ACHN (cell line): ENCODE results near the gene CRYGN.

ENCODE experiments used
- DNase-seq: peaks from one replicate; pipeline ENCODE4 v3.0.0-alpha.2; 2015
- in situ Hi-C: cut with HindIII; loops from 2 replicates; pipeline ENCODE4 v1.10.0; 2017; ENCODE audit warnings: low sequenced_read_pairs, low pct_ligation_motif_present, low pct_unique_long_range_greater_than_20kb

CRYGN gene

GRCh38 chr7:151461096-151461941, 21.4 kb upstream of the CRYGN start:
- no peak for DNase-seq
- in situ Hi-C loops, result no loop called here

DNA sequence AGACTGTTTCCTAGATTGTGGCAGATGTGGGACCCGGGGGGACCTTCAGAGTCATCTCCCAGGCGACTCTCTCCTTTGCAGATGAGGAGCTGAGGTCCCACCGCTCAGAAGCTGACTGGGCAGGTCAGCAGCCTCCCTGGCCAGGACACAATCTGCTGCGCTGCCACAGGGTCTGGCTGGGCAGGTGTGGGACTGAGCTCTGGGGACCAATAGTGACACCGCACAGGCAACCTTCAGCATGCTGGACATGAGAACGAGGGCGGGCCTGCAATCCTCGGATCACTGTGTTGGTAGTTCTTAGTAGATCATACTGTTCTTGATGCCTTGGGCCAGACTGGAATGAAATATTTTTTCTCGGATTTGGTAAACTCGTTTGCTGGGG, 20.5 kb upstream of the CRYGN start:
- in situ Hi-C loops, result no loop called here
- DNase-seq, result no peak

DNA sequence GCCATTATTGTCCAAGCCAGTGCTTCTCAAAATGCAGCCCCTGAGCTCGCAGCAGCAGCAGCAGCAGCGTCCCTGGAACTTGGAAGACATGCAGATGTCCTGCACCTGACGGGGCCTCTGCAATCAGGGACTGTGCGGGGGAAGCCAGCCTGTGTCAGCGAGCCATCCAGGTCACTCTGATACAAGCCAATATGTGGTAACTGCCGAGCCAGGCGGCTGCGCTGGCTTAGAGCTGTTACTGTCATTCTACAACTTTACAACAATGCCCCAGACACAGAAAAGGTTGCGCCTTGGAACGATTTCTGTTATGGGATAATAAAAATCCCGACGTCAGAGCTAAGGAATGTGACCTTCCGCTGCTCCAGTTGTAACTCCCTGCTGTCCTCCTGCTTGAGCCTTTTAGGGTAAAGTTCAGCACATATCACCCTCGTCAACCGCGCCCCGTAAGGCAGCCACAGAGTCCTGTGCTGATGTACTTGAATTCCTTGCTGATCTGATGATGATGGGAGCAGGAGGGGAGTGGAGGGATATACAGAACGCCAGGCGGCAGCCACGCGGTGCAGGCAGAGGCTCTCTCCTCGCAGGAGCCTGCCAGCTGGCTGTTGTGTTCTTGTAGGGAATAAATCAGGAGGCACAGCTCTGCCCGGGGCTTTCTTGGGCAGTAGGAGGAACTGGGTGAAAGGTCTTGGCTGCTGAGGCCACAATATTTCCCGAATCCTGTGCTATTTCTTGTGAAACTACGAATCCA, 20.0 kb upstream of the CRYGN start:
- DNase-seq, result peak; percentile 95
- in situ Hi-C loops, result no loop called here

GRCh38 chr7:151457534-151457933, 17.6 kb upstream of the CRYGN start:
- no peak for DNase-seq
- in situ Hi-C loops, result no loop called here

GRCh38 chr7:151456782-151457181, 16.8 kb upstream of the CRYGN start:
- in situ Hi-C loops, result no loop called here
- no peak for DNase-seq

DNA sequence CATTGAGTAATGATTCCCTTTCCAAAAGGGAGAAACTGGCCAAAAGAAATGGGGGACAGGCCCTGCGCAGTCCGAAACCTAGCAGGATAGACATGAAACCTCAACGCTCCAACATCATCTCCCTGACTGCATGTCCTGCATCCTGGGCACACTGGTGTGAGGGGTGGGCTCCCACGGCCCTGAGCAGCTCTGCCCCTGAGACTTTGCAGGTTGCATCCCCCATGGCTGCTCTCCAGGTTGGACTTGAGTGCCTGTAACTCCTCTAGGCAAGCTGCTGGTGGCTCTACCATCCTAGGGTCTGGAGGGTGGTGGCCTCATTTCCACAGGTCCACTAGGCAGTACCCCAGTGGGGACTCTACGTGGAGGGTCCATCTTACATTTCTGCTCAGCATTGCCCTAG, 16.3 kb upstream of the CRYGN start:
- in situ Hi-C loops, result no loop called here
- DNase-seq, result no peak

GRCh38 chr7:151455690-151456089, 15.7 kb upstream of the CRYGN start:
- in situ Hi-C loops, result no loop called here
- no peak for DNase-seq

DNA sequence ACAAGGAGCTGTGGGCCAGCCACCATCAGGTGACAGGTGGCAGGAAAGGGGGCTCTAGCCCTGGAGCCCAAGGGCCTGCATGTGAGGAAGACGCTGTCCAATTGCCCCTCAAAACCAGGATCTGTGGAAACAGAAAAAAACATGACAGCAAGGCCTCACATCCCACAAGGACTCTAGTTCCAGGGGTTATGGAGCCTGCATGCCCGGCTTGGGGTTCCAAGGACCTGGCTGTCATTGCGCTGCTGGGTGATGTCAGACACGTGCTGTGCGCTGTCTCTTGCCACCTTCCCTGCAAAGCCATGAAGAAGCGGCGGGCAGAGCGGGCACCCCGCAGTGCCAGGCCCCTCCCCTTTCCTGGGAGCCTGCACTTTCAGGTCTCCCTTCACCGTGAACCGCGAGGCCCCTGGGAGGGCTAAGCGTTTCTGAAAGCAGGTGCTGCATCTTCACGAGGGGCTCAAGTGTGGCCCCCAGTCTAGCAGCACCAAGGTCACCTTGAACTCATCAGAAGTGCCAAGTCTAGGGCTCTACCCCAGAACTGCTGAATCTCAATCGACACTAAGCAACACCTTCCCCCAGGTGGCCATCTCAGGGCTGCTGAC, 15.1 kb upstream of the CRYGN start:
- DNase-seq, result no peak
- in situ Hi-C loops, result no loop called here

- in situ Hi-C loops, result no loop called here
- DNase-seq, result no peak
Observed at GRCh38 chr7:151454305-151454704, 14.4 kb upstream of the CRYGN start.

DNA sequence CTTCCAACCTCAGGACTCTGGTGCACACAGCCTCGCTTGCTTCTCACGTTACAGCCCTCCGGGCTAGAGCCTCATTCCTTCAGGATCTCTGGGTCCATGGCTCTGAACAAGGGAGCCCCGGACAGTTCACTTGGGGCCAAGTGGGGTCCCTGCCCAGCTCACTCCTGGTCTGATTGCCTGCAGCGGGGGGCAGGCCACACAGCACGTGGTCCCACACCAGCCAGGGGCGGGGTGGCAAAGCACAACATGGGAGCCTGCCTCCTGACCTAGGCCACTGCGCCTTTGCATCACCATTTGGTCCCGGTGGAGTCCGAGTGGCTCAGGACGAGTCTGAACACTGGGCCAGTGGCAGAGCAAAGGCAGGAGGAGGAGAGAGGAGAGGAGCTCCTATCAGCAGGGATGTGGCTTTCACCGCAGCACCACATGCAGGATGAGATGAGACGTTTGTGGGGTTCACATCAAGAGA, 13.4 kb upstream of the CRYGN start:
- in situ Hi-C loops, result no loop called here
- DNase-seq, result no peak

GRCh38 chr7:151452680-151453325, 12.9 kb upstream of the CRYGN start:
- DNase-seq, result no peak

GRCh38 chr7:151451626-151452571, 12.0 kb upstream of the CRYGN start:
- DNase-seq, result no peak
- in situ Hi-C loops, result no loop called here

More at GRCh38 chr7:151452680-151453325, 12.9 kb upstream of the CRYGN start:
- in situ Hi-C loops, result no loop called here

- in situ Hi-C loops, result no loop called here
- DNase-seq, result no peak
Observed at GRCh38 chr7:151451156-151451555, 11.2 kb upstream of the CRYGN start.

- DNase-seq, result no peak
- in situ Hi-C loops, result loop anchor here (10.0 kb wide), 1 partner anchor 85 kb away; no protein-coding TSS in a partner anchor
Observed at GRCh38 chr7:151449990-151450389, 10.0 kb upstream of the CRYGN start.

DNA sequence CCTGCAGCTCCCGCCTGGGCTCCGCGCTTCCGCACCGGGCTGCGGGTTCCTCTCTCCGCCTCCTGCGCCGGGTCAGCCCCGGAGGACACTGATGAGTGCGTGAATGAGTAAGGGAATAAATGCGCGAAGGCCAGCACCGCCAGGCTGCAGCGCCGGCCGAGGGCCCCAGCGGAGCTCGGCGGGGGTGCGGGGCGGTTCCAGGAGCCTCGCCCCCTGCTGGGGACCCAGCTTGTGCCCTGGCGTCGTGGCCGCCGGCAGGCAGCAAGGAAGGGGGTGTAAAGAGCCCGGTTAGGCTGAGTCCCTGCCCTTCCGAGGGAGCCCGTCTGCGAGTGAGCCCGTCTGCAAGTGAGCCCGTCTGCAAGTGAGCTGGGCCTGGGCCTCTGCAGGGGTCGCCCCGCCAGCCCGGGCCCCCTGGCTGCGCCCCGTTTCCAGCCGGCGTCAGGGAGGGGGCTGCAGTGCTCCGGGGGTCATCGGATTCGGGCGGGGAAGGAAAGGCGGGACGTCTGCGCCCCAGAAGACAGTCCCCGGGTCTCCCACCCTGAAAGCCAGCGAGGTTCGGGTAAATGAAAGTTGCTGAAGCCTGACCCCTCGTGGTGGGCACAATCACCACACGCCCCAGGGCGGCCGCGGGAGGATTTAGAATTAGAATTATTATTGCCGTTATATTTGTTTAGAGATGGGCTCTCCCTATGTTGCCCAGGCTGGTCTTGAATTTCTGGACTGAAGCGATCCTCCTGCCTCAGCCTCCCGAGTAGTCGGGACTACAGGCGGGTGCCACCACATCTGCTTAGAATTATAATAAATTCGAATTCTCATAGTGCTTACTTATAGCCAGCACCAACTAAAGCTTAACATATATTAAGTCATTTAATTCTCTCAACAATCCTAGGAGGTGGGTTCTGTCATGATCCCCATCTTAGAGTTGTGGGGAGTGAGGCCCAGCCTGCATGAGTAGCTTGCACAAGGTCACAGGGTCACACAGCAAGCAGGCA, 8.6 kb upstream of the CRYGN start:
- in situ Hi-C loops, result loop anchor here (10.0 kb wide), 1 partner anchor 84 kb away; no protein-coding TSS in a partner anchor
- peak; percentile 75 for DNase-seq

DNA sequence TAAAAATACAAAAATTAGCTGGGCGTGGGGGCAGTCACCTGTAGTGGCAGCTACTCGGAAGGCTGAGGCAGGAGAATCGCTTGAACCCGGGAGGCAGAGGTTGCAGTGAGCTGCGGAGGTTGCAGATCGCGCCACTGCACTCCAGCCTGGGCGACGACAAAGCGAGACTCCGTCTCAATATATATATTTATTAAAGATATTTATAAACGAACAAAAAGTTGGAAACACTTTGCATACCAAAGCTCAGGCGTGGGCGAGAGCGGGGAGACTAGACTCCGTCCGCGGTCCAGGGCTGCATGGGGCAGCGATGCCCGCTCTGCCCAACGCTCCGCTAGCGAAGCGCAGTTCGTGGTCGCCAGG, 7.9 kb upstream of the CRYGN start:
- no peak for DNase-seq
- in situ Hi-C loops, result loop anchor here (10.0 kb wide), 1 partner anchor 83 kb away; no protein-coding TSS in a partner anchor

- DNase-seq, result no peak
Observed at GRCh38 chr7:151447312-151447711, 7.4 kb upstream of the CRYGN start.

More at GRCh38 chr7:151447312-151447711, 7.4 kb upstream of the CRYGN start:
- in situ Hi-C loops, result loop anchor here (10.0 kb wide), 1 partner anchor 83 kb away; no protein-coding TSS in a partner anchor
